Gastrocnemius medialis (tissue), 4 donors: ENCODE measurements around the gene HNF4A. TPM values are rescaled to one million over a fixed set of nuclear protein-coding genes. Genes with fewer than 3 reads are reported as not detected.

ENCODE experiments used
- ATAC-seq, 2 donors: fragments of 150-250 bp; one replicate each; pipeline ENCODE4 v1.9.1; 2016
- DNase-seq, 2 donors: peaks; one replicate each; pipeline ENCODE4 v3.0.0-alpha.2; 2019
- H3K27ac ChIP-seq, 4 donors: fragments of 200-600 bp; sonication (generic); 1 replicate in 1 of 4; 2 replicates in 3 of 4; pipeline ENCODE4 v1.5.1; 2016 to 2018; ENCODE audit warnings: mild to moderate bottlenecking in 2 of 4, moderate library complexity in 1 of 4
- H3K27me3 ChIP-seq, 3 donors: fragments of 200-600 bp; sonication (generic) in 2 of 3; 1 replicate in 1 of 3; 2 replicates in 2 of 3; pipeline versions ENCODE4 v1.5.1 to v1.6.0; 2016 to 2019; ENCODE audit warnings: mild to moderate bottlenecking in 1 of 3, moderate library complexity in 1 of 3
- H3K36me3 ChIP-seq, 2 donors: fragments of 200-600 bp; sonication (generic) in 1 of 2; one replicate each; pipeline ENCODE4 v1.5.1; 2017 to 2018
- H3K4me1 ChIP-seq, 2 donors: fragments of 200-600 bp; sonication (generic) in 1 of 2; one replicate each; pipeline ENCODE4 v1.5.1; 2016 to 2017; ENCODE audit warnings: mild to moderate bottlenecking in 2 of 2
- H3K4me3 ChIP-seq, 4 donors: fragments of 200-600 bp; sonication (generic) in 3 of 4; 1 replicate in 1 of 4; 2 replicates in 3 of 4; pipeline ENCODE4 v1.5.1; 2016 to 2019; ENCODE audit warnings: mild to moderate bottlenecking in 2 of 4
- H3K9me3 ChIP-seq, 3 donors: fragments of 200-600 bp; sonication (generic) in 2 of 3; 1 replicate in 1 of 3; 2 replicates in 2 of 3; pipeline ENCODE4 v1.5.1; 2016 to 2019
- CTCF ChIP-seq, 5 experiments: fragments of 450-650 bp in 3 of 5; fragments of 200-600 bp in 2 of 5; sonication (generic) in 2 of 5; IDR thresholded peaks in 4 of 5; conservative IDR thresholded peaks in 1 of 5; 1 replicate in 4 of 5; 2 replicates in 1 of 5; pipeline ENCODE4 v1.5.1; 2016 to 2019; ENCODE audit warnings: antibody characterized with exemption in 5 of 5, mild to moderate bottlenecking in 3 of 5, moderate library complexity in 3 of 5
- POLR2A ChIP-seq, 2 donors: fragments of 450-650 bp; IDR thresholded peaks; one replicate each; pipeline ENCODE4 v1.6.1; 2017; ENCODE audit warnings: antibody characterized with exemption in 2 of 2, mild to moderate bottlenecking in 2 of 2, moderate library complexity in 2 of 2
- in situ Hi-C, 4 donors: fragments of 200-750 bp; cut with MboI; loops; one replicate each; pipeline versions ENCODE4 v1.15.0 to v1.8.0; 2017; ENCODE audit warnings: low sequenced_read_pairs in 4 of 4
- intact Hi-C: fragments of 100-400 bp; cut with DNase I; formaldehyde crosslinking; loops from one replicate; pipeline ENCODE4 v1.15.1; 2023; ENCODE audit warnings: low total_unique reads
- total RNA-seq, 4 donors: library from RNA; depleted of rRNA; stranded (reverse); fragments of >200 nt; gene quantifications; one replicate each; pipeline versions ENCODE4 v1.1.0 to v1.2.3, GENCODE V29; 2016

The HNF4A gene
- total RNA-seq, 4 donors from 2014 or later, result 0.29 to 0.83 (median 0.51) TPM; not detected in 1

- no peak overlapping the region for H3K27ac ChIP-seq
- no peaks in the 10 kb centered on the region for H3K27me3 ChIP-seq
- H3K4me3 ChIP-seq, result no peak overlapping the region
- TF ChIP-seq POLR2A (IDR thresholded peaks at IDR 0.05), result no peak
- H3K9me3 ChIP-seq, result no peaks in the 10 kb centered on the region
- no peak for ATAC-seq
- no peaks in the 10 kb centered on the region for H3K4me1 ChIP-seq
- H3K36me3 ChIP-seq, result no peaks in the 10 kb centered on the region
- DNase-seq, result no peak
- in situ Hi-C loops, result loop anchor here (10.0 to 25.0 kb wide), 3 partner anchors 70 to 218 kb away; no protein-coding TSS in a partner anchor
- intact Hi-C loops, result no loop called here
These were observed 38.9 kb downstream of the HNF4A start for GRCh38 chr20:44394452-44394701.

- H3K4me1 ChIP-seq, result no peaks in the 10 kb centered on the region
- no peak overlapping the region for H3K4me3 ChIP-seq
- ATAC-seq, result no peak
- no peaks in the 10 kb centered on the region for H3K27me3 ChIP-seq
- DNase-seq, result no peak
- no peak overlapping the region for H3K27ac ChIP-seq
- H3K9me3 ChIP-seq, result no peaks in the 10 kb centered on the region
- intact Hi-C loops (no loop called here), in situ Hi-C loops (loop anchor here (10.0 to 25.0 kb wide), 3 partner anchors 70 to 217 kb away; no protein-coding TSS in a partner anchor)
- H3K36me3 ChIP-seq, result no peaks in the 10 kb centered on the region
- TF ChIP-seq CTCF (IDR thresholded peaks at IDR 0.05 in 4 of 5, conservative IDR thresholded peaks at IDR 0.05 in 1 of 5) (no peak), POLR2A (IDR thresholded peaks at IDR 0.05) (no peak)
These were observed 39.4 kb downstream of the HNF4A start for GRCh38 chr20:44394702-44395460.

GRCh38 chr20:44395461-44396340 lies 40.2 kb downstream of the HNF4A start:
- H3K9me3 ChIP-seq, result no peaks in the 10 kb centered on the region
- no peak overlapping the region for H3K4me3 ChIP-seq
- in situ Hi-C loops, result loop anchor here (10.0 to 25.0 kb wide), 3 partner anchors 69 to 217 kb away; no protein-coding TSS in a partner anchor
- no peaks in the 10 kb centered on the region for H3K4me1 ChIP-seq
- no peaks in the 10 kb centered on the region for H3K27me3 ChIP-seq
- no peak overlapping the region for H3K27ac ChIP-seq
- no peak for TF ChIP-seq POLR2A (IDR thresholded peaks at IDR 0.05)
- intact Hi-C loops, result no loop called here
- ATAC-seq (no peak), DNase-seq (no peak)
- H3K36me3 ChIP-seq, result no peaks in the 10 kb centered on the region

- intact Hi-C loops, result no loop called here
- Histone ChIP-seq H3K36me3 (no peaks in the 10 kb centered on the region), H3K4me3 (no peak overlapping the region), H3K27ac (no peak overlapping the region), H3K27me3 (no peaks in the 10 kb centered on the region), H3K9me3 (no peaks in the 10 kb centered on the region), H3K4me1 (no peaks in the 10 kb centered on the region)
- no peak for ATAC-seq
- DNase-seq, result no peak
- TF ChIP-seq CTCF (IDR thresholded peaks at IDR 0.05 in 4 of 5, conservative IDR thresholded peaks at IDR 0.05 in 1 of 5) (no peak), POLR2A (IDR thresholded peaks at IDR 0.05) (no peak)
- in situ Hi-C loops, result loop anchor here (10.0 to 25.0 kb wide), 3 partner anchors 68 to 216 kb away; no protein-coding TSS in a partner anchor
These were observed 41.1 kb downstream of the HNF4A start for GRCh38 chr20:44396369-44397130.

- ATAC-seq (no peak), DNase-seq (no peak)
- no peaks in the 10 kb centered on the region for H3K4me1 ChIP-seq
- TF ChIP-seq POLR2A (IDR thresholded peaks at IDR 0.05), result no peak
- no peak for TF ChIP-seq CTCF (IDR thresholded peaks at IDR 0.05 in 4 of 5, conservative IDR thresholded peaks at IDR 0.05 in 1 of 5)
- no peaks in the 10 kb centered on the region for H3K9me3 ChIP-seq
- H3K27ac ChIP-seq, result no peak overlapping the region
- H3K36me3 ChIP-seq, result no peaks in the 10 kb centered on the region
- in situ Hi-C loops (loop anchor here (10.0 to 25.0 kb wide), 3 partner anchors 66 to 214 kb away; no protein-coding TSS in a partner anchor), intact Hi-C loops (no loop called here)
- H3K4me3 ChIP-seq, result no peak overlapping the region
- H3K27me3 ChIP-seq, result peaks cover 0 to 3% (median 0%) of the 10 kb centered on the region in 3 donors
These were observed 42.8 kb downstream of the HNF4A start for GRCh38 chr20:44398335-44398734.
